Calu3 (cell line): ENCODE results near the gene CALML5. TPM values are rescaled to one million over a fixed set of nuclear protein-coding genes. Genes with fewer than 3 reads are reported as not detected.

Source experiments
- BruUV-seq: library from RNA; stranded (reverse); fragments of 400-500 nt; replicated peaks from 2 replicates; lab custom pipeline; 2021; lab: Mats Ljungman, UMichigan
- CTCF ChIA-PET: fragments of 300-600 bp; sonication (Branson Sonifier 250); formaldehyde crosslinking; loops from one replicate; lab custom pipeline; 2022; ENCODE audit warnings: antibody characterized with exemption; lab: Charles Lee
- DNase-seq: peaks from one replicate; pipeline ENCODE4 v3.0.0; 2022
- H3K27ac Mint-ChIP-seq: one replicate; pipeline ENCODE4 v1.8.0; 2022; ENCODE audit warnings: mixed read lengths; ENCODE audit not compliant: unreplicated experiment
- H3K27me3 Mint-ChIP-seq: one replicate; pipeline ENCODE4 v1.8.0; 2022; ENCODE audit warnings: mixed read lengths; ENCODE audit not compliant: unreplicated experiment
- H3K36me3 Mint-ChIP-seq: one replicate; pipeline ENCODE4 v1.8.0; 2022; ENCODE audit warnings: mild to moderate bottlenecking, moderate library complexity, mixed read lengths; ENCODE audit not compliant: insufficient read depth, unreplicated experiment
- H3K4me1 Mint-ChIP-seq: one replicate; pipeline ENCODE4 v1.8.0; 2022; ENCODE audit warnings: mild to moderate bottlenecking, low read depth, mixed read lengths; ENCODE audit not compliant: unreplicated experiment
- H3K4me3 Mint-ChIP-seq: one replicate; pipeline ENCODE4 v1.8.0; 2022; ENCODE audit warnings: mild to moderate bottlenecking, low read depth, moderate library complexity, mixed read lengths; ENCODE audit not compliant: unreplicated experiment
- H3K9me3 Mint-ChIP-seq: one replicate; pipeline ENCODE4 v1.8.0; 2022; ENCODE audit warnings: low read depth, mixed read lengths; ENCODE audit not compliant: unreplicated experiment
- CTCF ChIP-seq: fragments of 200-600 bp; IDR thresholded peaks from one replicate; pipeline ENCODE4 v1.8.0; 2022; ENCODE audit warnings: antibody characterized with exemption; ENCODE audit not compliant: unreplicated experiment
- intact Hi-C: fragments of 100-400 bp; cut with micrococcal nuclease; formaldehyde crosslinking; loops from one replicate; pipeline ENCODE4 v1.10.0; 2022; ENCODE audit not compliant: unreplicated experiment
- total RNA-seq: library from RNA; stranded (reverse); gene quantifications from 2 replicates; pipeline ENCODE4 v1.2.3, GENCODE V29; 2022

Gene CALML5
- total RNA-seq, 1 experiment from 2014 or later = not detected

- Mint-ChIP-seq H3K27ac (no peak overlapping the region), H3K36me3 (no peaks in the 10 kb centered on the region)
- no TSS peak for BruUV-seq
These were observed 4.8 kb downstream of the CALML5 start for GRCh38 chr10:5494611-5495010.

GRCh38 chr10:5493691-5494090 lies 5.7 kb downstream of the CALML5 start:
- no peak for TF ChIP-seq CTCF
- no peak for DNase-seq
- CTCF ChIA-PET = no interaction called here
- no peak overlapping the region for H3K4me3 Mint-ChIP-seq
- H3K4me1 Mint-ChIP-seq = peaks cover 4% of the 10 kb centered on the region
- H3K27ac Mint-ChIP-seq = no peak overlapping the region
- H3K9me3 Mint-ChIP-seq = no peaks in the 10 kb centered on the region
- no TSS peak for BruUV-seq
- intact Hi-C loops = no loop called here
- H3K27me3 Mint-ChIP-seq = no peaks in the 10 kb centered on the region
- H3K36me3 Mint-ChIP-seq = no peaks in the 10 kb centered on the region

More at GRCh38 chr10:5494611-5495010, 4.8 kb downstream of the CALML5 start:
- CTCF ChIA-PET = no interaction called here
- Mint-ChIP-seq H3K4me1 (no peaks in the 10 kb centered on the region), H3K9me3 (no peaks in the 10 kb centered on the region), H3K4me3 (no peak overlapping the region), H3K27me3 (no peaks in the 10 kb centered on the region)
- no peak for DNase-seq
- no peak for TF ChIP-seq CTCF
- intact Hi-C loops = no loop called here

- Mint-ChIP-seq H3K4me3 (no peak overlapping the region), H3K36me3 (no peaks in the 10 kb centered on the region), H3K27ac (no peak overlapping the region), H3K4me1 (peaks cover 9% of the 10 kb centered on the region), H3K9me3 (no peaks in the 10 kb centered on the region), H3K27me3 (no peaks in the 10 kb centered on the region)
- CTCF ChIA-PET = no interaction called here
- no TSS peak for BruUV-seq
- TF ChIP-seq CTCF = no peak
- no peak for DNase-seq
- intact Hi-C loops = no loop called here
These were observed 6.3 kb downstream of the CALML5 start for GRCh38 chr10:5492929-5493576.

GRCh38 chr10:5492322-5492855 lies 7.0 kb downstream of the CALML5 start:
- no TSS peak for BruUV-seq
- CTCF ChIA-PET = no interaction called here
- Mint-ChIP-seq H3K27me3 (no peaks in the 10 kb centered on the region), H3K4me1 (peaks cover 9% of the 10 kb centered on the region), H3K36me3 (no peaks in the 10 kb centered on the region), H3K4me3 (no peak overlapping the region), H3K27ac (no peak overlapping the region), H3K9me3 (no peaks in the 10 kb centered on the region)
- intact Hi-C loops = no loop called here
- TF ChIP-seq CTCF = no peak
- no peak for DNase-seq
